NCI-H1436 (cell line): ENCODE measurements around the gene TNFRSF8.

Experiments
- DNase-seq: peaks from one replicate; lab custom pipeline; 2025; lab: John Stamatoyannopoulos, UW

Gene TNFRSF8

GRCh38 chr1:12159816-12160215, 96.7 kb downstream of the TNFRSF8 start:
- no peak for DNase-seq

GRCh38 chr1:12161324-12161661, 98.2 kb downstream of the TNFRSF8 start:
- DNase-seq, result no peak

DNA sequence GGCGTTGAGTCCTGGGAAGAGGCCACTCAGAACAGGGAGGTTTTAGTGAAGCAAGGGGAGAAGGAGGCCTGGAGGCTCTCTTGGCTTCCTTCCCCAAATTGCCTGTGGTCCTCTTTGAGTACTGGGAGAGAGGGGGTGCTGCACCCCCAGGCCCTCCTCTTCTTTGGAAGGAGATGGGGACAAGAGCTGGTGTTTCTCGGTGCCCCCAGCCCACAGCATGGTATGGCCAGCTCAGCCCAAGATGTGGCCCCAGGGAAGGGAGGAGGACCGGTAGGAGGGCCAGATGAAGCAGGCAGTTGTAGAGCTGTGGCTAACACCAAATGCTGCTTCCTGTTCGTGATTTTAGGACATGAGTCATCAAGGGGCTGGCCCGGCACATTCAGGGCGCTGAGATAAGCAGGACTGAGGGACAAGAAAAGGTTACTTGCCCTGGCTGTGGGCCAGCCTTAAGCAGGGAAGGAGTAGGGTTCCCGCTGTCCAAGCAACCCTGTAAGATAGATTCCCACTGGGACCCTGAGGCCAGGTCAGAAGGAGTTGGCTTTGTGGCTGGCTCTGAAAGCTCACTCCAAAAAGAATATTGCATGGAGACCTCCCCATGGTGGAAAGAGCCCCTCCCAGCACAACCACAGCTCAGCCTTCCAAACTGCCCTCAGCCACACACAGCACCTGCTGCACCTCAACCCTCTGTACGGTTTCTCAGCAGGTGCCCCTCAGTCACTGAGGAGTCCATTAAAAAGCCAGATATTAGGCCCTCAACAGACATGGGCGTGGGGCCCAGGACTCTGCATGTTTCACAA, 98.8 kb downstream of the TNFRSF8 start:
- no peak for DNase-seq

- no peak for DNase-seq
These were observed 99.5 kb downstream of the TNFRSF8 start for GRCh38 chr1:12162459-12163137.

DNA sequence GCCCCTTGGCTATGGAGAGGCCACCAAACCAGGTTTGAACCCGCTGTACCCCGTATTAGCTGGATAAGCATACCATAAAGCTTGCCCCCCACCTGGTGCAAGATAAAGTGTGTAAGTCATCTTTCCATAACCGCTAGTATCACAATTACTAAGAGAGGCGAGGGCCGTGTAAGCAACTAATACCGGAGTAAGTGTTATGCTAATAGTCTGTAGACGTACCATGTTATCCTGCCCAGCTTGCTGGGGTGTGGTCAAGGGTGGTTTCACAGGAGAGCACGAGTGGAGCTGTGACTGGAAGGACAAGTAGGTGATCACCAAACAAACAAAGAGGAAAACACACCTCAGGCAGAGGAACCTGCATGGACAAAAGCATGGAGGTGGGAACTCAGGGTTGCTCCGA, 100.1 kb downstream of the TNFRSF8 start:
- no peak for DNase-seq

DNA sequence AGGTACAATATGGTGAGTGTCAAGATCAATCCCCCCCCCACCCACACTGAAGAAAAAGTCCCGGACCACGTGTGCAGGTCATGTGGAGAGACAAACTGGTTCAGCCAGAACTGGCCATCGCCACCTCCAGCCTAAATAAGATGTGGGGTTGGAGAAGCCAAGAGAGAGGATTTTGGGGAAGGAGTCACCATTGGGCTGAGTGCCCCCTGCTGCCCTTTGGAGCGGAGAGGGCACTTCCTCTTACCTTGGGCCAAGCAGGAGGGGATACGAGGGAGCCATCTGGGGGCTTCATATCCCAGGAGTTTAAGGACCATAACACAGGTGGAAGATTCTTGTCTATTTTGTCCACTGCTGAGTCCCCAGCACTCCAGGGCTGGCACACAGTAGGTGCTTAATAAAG, 101.1 kb downstream of the TNFRSF8 start:
- no peak for DNase-seq

DNA sequence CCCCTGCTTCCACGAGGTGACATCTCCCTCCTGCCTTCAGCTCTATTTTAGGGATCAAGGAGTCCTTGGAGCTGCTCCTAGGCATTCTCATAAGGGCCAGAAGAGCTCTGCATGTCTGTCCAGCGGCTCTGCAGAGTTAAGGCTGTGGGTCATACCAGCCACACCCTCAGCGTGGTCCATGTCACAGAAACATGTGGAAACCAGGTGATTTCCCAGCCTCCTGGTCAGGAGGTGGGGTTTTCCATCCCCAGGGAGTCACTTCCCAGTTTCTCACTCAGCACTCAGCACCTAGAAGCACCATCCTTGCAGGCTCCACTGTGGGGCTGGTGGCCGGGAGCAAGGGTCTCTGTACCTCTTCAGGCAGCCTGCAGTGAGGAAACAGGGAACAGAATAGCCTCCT, 102.2 kb downstream of the TNFRSF8 start:
- DNase-seq, result no peak

DNA sequence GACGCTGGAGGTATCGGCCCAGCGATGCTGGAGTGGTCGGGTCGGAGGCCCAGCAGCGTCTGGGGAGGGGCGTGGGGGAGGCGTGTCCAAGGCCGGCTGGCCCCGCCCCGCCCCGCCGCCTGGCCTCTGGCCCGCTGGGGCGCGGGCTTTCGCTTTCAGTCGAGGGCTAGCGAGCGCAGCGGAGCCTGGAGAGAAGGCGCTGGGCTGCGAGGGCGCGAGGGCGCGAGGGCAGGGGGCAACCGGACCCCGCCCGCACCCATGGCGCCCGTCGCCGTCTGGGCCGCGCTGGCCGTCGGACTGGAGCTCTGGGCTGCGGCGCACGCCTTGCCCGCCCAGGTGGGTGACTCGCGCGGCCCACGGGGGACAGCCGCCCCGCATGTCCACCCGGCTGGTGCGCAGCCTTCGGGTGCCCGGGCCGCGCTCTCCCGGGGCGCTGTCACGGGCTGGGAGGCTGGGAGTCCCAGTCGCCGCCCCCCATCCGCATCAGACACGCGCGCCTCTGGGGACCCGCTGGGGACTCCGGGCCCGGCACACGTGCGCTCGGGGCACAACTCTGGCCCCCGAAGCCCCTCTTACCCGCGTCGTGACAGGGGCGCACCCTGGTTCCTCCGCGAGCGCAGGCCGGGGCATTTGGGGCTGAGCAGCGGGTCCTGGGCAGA, 103.9 kb downstream of the TNFRSF8 start, which contains the start of gene TNFRSF1B:
TNFRSF1B (plus strand) TSS at position 158 of the 659 bp plus-strand sequence; CDS start at position 259, 101 bp downstream.
- DNase-seq, result peak; percentile 17

- DNase-seq, result peak; percentile 31
These were observed 104.7 kb downstream of the TNFRSF8 start for GRCh38 chr1:12167493-12168429.

GRCh38 chr1:12168451-12169160, 105.5 kb downstream of the TNFRSF8 start:
- no peak for DNase-seq

- DNase-seq, result no peak
These were observed 106.5 kb downstream of the TNFRSF8 start for GRCh38 chr1:12169442-12170135.

DNA sequence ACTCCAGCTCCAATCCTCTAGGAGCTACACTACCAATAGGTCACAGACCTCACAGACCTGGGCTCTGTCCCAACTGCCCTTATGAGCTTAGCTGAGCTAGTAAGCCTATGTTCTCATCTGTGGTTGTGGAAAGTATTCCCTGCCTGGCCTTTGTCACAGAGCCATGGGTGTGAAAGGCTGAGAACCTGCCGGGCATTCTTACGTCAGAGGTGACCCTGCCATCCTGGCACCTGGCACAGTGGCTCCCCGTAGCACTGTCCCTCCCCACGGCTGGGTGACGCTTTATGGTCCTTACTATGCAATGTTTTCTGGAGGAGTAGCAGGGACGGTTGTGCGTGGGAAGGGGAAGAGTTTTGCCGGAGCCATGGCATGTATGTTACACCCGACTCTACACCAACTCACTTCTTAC, 107.2 kb downstream of the TNFRSF8 start:
- DNase-seq, result no peak

GRCh38 chr1:12171206-12172041, 108.3 kb downstream of the TNFRSF8 start:
- DNase-seq, result no peak

GRCh38 chr1:12172042-12172851, 109.1 kb downstream of the TNFRSF8 start:
- DNase-seq, result no peak

DNA sequence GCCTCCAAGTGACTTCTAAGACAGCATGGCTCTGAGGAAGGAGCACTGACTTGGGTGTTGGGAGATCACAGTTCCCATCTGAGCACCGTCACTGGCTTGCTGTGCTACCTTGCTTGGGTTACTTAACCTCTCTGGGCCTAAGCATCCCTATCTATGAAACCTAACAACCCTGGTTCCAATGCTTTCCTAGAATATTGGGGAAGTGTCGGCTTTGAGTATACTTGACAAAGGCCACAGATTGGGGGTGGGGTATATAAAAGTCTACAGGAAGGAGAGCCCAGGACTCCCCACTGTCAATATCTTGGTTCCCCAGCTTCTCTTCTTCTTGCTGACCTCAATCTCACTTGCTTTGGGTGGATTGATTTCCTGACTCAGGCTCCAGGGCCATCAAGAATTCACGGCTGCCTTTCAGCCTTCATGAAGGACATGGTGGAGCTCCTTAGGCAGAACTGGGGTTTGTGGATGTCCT, 110.0 kb downstream of the TNFRSF8 start:
- no peak for DNase-seq

GRCh38 chr1:12173631-12174121, 110.6 kb downstream of the TNFRSF8 start:
- DNase-seq, result no peak

- no peak for DNase-seq
These were observed 112.1 kb downstream of the TNFRSF8 start for GRCh38 chr1:12174924-12175810.
